CD4-positive, alpha-beta T cell (primary cell): ENCODE measurements around the gene PCSK4. TPM values are rescaled to one million over a fixed set of nuclear protein-coding genes. Genes with fewer than 3 reads are reported as not detected.

Experiments used
- ATAC-seq: fragments of 200-7000 bp; cut with Tn5 transposase; one replicate; pipeline ENCODE4 v1.10.0; 2022; ENCODE audit warnings: mild to moderate bottlenecking; ENCODE audit not compliant: poor library complexity
- CTCF ChIA-PET: fragments of 350-600 bp; sonication (Branson Sonifier 250); formaldehyde crosslinking; loops from one replicate; lab custom pipeline; 2021; ENCODE audit warnings: antibody characterized with exemption, inconsistent platforms; lab: Charles Lee
- POLR2A ChIA-PET: fragments of 350-600 bp; sonication (Branson Sonifier 250); formaldehyde crosslinking; loops from one replicate; lab custom pipeline; 2021; ENCODE audit warnings: antibody characterized with exemption, inconsistent platforms; lab: Charles Lee
- DNase-seq, 14 experiments: peaks; one replicate each; pipeline ENCODE4 v3.0.0-alpha.2; 2013 to 2020; ENCODE audit warnings: mixed read lengths in 2 of 14
- H3K27ac ChIP-seq, 2 donors: one replicate each; pipeline versions ENCODE4 v1.5.1 to v1.7.0; 2013; ENCODE audit warnings: low read length in 2 of 2, low read depth in 1 of 2, mild to moderate bottlenecking in 1 of 2
- H3K27me3 ChIP-seq, 2 experiments: 1 replicate in 1 of 2; 2 replicates in 1 of 2; pipeline versions ENCODE4 v1.6.1 to v1.7.0; 2013; ENCODE audit warnings: low read length in 2 of 2, control low read depth in 1 of 2, mild to moderate bottlenecking in 1 of 2, moderate library complexity in 1 of 2; ENCODE audit not compliant: insufficient read depth in 2 of 2, control insufficient read depth in 1 of 2
- H3K36me3 ChIP-seq: one replicate; pipeline ENCODE4 v1.6.1; 2013; ENCODE audit warnings: low read length, control low read depth; ENCODE audit not compliant: insufficient read depth
- H3K4me1 ChIP-seq: one replicate; pipeline ENCODE4 v1.6.1; 2013; ENCODE audit warnings: low read length, control low read depth; ENCODE audit not compliant: insufficient read depth
- H3K4me3 ChIP-seq: one replicate; pipeline ENCODE4 v1.5.1; 2013; ENCODE audit warnings: mild to moderate bottlenecking, low read length, moderate library complexity
- H3K9me3 ChIP-seq, 2 experiments: 1 replicate in 1 of 2; 2 replicates in 1 of 2; pipeline versions ENCODE4 v1.6.1 to v1.7.0; 2013; ENCODE audit warnings: low read length in 2 of 2, mild to moderate bottlenecking in 2 of 2, control low read depth in 1 of 2, moderate library complexity in 1 of 2; ENCODE audit not compliant: control insufficient read depth in 1 of 2, insufficient read depth in 1 of 2
- H3K27ac Mint-ChIP-seq: one replicate; pipeline ENCODE4 v1.8.0; 2020; ENCODE audit warnings: mixed read lengths
- H3K27me3 Mint-ChIP-seq: one replicate; pipeline ENCODE4 v1.8.0; 2021; ENCODE audit warnings: mixed read lengths
- H3K36me3 Mint-ChIP-seq: one replicate; pipeline ENCODE4 v1.8.0; 2021; ENCODE audit warnings: low read depth, mixed read lengths
- H3K4me1 Mint-ChIP-seq: one replicate; pipeline ENCODE4 v1.8.0; 2021; ENCODE audit warnings: low read depth, mixed read lengths
- H3K4me3 Mint-ChIP-seq: one replicate; pipeline ENCODE4 v1.8.0; 2020; ENCODE audit warnings: mild to moderate bottlenecking, mixed read lengths
- H3K9me3 Mint-ChIP-seq: one replicate; pipeline ENCODE4 v1.8.0; 2020; ENCODE audit warnings: mixed read lengths
- intact Hi-C, 2 experiments: fragments of 100-400 bp; cut with DNase I in 1 of 2; cut with micrococcal nuclease in 1 of 2; formaldehyde crosslinking; loops; one replicate each; pipeline versions ENCODE4 v1.15.1 to v1.9.0; 2023 to 2025; cut with DNase I, micrococcal nuclease
- total RNA-seq, 174 experiments: library from RNA in 2 of 174; stranded (reverse) in 2 of 174; gene quantifications; one replicate each; pipeline ENCODE4 v1.2.3 and lab custom pipeline; 2021 to 2026
- TF ChIP-seq, protein P1 (sequence below): fragments of 200-600 bp; IDR thresholded peaks from one replicate; pipeline ENCODE4 v1.8.0; 2022; ENCODE audit warnings: antibody characterized with exemption, mild to moderate bottlenecking

PCSK4 gene
- total RNA-seq, 2 experiments from 2014 or later, result 4.2 to 5.2 TPM

DNA sequence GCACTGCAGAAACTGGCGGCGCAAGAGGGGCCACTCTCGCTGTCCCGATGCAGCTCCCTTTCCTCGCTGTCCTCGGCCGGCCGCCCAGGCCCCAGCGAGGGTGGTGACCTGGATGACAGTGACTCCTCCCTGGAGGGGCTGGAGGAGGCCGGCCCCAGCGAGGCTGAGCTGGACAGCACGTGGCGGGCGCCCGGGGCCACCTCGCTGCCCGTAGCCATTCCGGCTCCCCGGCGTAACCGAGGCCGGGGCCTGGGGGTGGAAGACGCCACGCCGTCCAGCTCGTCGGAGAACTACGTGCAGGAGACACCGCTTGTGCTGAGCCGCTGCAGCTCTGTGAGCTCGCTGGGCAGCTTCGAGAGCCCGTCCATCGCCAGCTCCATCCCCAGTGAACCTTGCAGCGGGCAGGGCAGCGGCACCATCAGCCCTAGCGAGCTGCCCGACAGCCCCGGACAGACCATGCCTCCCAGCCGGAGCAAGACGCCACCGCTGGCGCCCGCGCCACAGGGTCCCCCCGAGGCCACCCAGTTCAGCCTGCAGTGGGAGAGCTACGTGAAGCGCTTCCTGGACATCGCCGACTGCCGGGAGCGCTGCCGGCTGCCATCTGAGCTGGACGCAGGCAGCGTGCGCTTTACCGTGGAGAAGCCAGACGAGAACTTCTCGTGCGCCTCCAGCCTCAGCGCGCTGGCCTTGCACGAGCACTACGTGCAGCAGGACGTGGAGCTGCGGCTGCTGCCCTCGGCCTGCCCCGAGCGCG, 23.5 kb downstream of the PCSK4 start:
- no peak for ATAC-seq
- no peak for DNase-seq
- H3K27ac ChIP-seq, result no peak overlapping the region
- no peak overlapping the region for H3K4me3 Mint-ChIP-seq
- H3K4me1 ChIP-seq, result peaks cover 54% of the 10 kb centered on the region
- H3K36me3 ChIP-seq, result no peaks in the 10 kb centered on the region
- no peaks in the 10 kb centered on the region for H3K9me3 Mint-ChIP-seq
- intact Hi-C loops, result loop anchor here in 1 of 2 experiments (1.0 kb wide), 1 partner anchor 27 kb away; no protein-coding TSS in a partner anchor
- H3K9me3 ChIP-seq, result peaks cover 0 to 16% of the 10 kb centered on the region in 2 experiments
- no peak overlapping the region for H3K4me3 ChIP-seq
- peaks cover 3% of the 10 kb centered on the region for H3K4me1 Mint-ChIP-seq
- no peak overlapping the region for H3K27ac Mint-ChIP-seq
- ChIA-PET POLR2A (interaction anchor here (0.8 to 1.3 kb wide), 5 partner anchors 9 to 197 kb away, joined by 3 to 5 read pairs (median 3); partner anchors contain the start of gene CIRBP), CTCF (no interaction called here)
- H3K36me3 Mint-ChIP-seq, result no peaks in the 10 kb centered on the region
- TF ChIP-seq, protein P1, sequence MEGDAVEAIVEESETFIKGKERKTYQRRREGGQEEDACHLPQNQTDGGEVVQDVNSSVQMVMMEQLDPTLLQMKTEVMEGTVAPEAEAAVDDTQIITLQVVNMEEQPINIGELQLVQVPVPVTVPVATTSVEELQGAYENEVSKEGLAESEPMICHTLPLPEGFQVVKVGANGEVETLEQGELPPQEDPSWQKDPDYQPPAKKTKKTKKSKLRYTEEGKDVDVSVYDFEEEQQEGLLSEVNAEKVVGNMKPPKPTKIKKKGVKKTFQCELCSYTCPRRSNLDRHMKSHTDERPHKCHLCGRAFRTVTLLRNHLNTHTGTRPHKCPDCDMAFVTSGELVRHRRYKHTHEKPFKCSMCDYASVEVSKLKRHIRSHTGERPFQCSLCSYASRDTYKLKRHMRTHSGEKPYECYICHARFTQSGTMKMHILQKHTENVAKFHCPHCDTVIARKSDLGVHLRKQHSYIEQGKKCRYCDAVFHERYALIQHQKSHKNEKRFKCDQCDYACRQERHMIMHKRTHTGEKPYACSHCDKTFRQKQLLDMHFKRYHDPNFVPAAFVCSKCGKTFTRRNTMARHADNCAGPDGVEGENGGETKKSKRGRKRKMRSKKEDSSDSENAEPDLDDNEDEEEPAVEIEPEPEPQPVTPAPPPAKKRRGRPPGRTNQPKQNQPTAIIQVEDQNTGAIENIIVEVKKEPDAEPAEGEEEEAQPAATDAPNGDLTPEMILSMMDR, result no peak
- no peaks in the 10 kb centered on the region for H3K27me3 Mint-ChIP-seq
- peaks cover 13 to 25% of the 10 kb centered on the region in 2 experiments for H3K27me3 ChIP-seq

DNA sequence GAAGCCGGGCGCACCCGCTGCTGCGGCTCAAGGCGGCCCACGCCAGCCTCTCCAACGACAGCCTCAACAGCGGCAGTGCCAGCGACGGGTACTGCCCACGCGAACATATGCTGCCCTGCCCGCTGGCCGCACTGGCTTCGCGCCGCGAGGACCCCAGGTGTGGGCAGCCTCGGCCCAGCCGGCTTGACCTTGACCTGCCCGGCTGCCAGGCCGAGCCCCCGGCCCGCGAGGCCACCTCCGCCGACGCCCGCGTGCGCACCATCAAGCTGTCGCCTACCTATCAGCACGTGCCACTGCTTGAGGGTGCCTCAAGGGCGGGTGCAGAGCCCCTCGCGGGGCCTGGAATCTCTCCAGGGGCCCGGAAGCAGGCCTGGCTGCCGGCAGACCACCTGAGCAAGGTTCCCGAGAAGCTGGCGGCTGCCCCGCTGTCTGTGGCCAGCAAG, 24.1 kb downstream of the PCSK4 start:
- H3K9me3 Mint-ChIP-seq, result no peaks in the 10 kb centered on the region
- H3K36me3 Mint-ChIP-seq, result no peaks in the 10 kb centered on the region
- Histone ChIP-seq H3K4me3 (no peak overlapping the region), H3K27ac (no peak overlapping the region), H3K4me1 (peaks cover 48% of the 10 kb centered on the region), H3K9me3 (peaks cover 0 to 15% of the 10 kb centered on the region in 2 experiments), H3K27me3 (peaks cover 13 to 25% of the 10 kb centered on the region in 2 experiments), H3K36me3 (no peaks in the 10 kb centered on the region)
- intact Hi-C loops, result no loop called here
- ChIA-PET CTCF (interaction anchor here (0.9 to 1.3 kb wide), 2 partner anchors 10 to 21 kb away, joined by 3 to 4 read pairs; no protein-coding TSS in a partner anchor), POLR2A (interaction anchor here (0.7 to 1.2 kb wide), 4 partner anchors 8 to 23 kb away, joined by 3 to 5 read pairs (median 3); no protein-coding TSS in a partner anchor)
- TF ChIP-seq, protein P1, result peak; percentile 3
- ATAC-seq, result no peak
- H3K27me3 Mint-ChIP-seq, result no peaks in the 10 kb centered on the region
- no peak overlapping the region for H3K27ac Mint-ChIP-seq
- no peak overlapping the region for H3K4me3 Mint-ChIP-seq
- no peak for DNase-seq
- H3K4me1 Mint-ChIP-seq, result no peaks in the 10 kb centered on the region

DNA sequence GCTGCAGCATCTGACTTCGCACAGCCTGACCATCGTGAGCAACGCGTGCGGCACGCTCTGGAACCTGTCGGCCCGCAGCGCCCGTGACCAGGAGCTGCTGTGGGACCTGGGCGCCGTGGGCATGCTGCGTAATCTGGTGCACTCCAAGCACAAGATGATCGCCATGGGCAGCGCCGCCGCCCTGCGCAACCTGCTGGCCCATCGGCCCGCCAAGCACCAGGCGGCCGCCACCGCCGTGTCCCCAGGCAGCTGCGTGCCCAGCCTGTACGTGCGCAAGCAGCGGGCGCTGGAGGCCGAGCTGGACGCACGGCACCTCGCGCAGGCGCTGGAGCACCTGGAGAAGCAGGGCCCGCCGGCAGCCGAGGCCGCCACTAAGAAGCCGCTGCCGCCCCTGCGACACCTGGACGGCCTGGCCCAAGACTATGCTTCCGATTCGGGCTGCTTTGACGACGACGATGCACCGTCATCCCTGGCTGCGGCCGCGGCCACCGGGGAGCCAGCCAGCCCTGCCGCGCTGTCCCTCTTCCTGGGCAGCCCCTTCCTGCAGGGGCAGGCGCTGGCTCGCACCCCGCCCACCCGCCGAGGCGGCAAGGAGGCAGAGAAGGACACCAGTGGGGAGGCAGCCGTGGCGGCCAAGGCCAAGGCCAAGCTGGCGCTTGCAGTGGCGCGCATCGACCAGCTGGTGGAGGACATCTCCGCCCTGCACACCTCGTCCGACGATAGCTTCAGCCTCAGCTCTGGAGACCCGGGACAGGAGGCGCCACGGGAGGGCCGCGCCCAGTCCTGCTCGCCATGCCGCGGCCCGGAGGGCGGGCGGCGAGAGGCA, 24.7 kb downstream of the PCSK4 start:
- Mint-ChIP-seq H3K27ac (no peak overlapping the region), H3K36me3 (no peaks in the 10 kb centered on the region), H3K4me3 (no peak overlapping the region), H3K9me3 (no peaks in the 10 kb centered on the region), H3K4me1 (no peaks in the 10 kb centered on the region), H3K27me3 (no peaks in the 10 kb centered on the region)
- CTCF ChIA-PET, result interaction anchor here (0.9 to 1.3 kb wide), 2 partner anchors 10 to 20 kb away, joined by 3 to 4 read pairs; no protein-coding TSS in a partner anchor
- TF ChIP-seq, protein P1, result peak; percentile 24
- peaks cover 42% of the 10 kb centered on the region for H3K4me1 ChIP-seq
- POLR2A ChIA-PET, result interaction anchor here (0.7 to 1.2 kb wide), 2 partner anchors 8 to 22 kb away, joined by 3 read pairs; no protein-coding TSS in a partner anchor
- no peaks in the 10 kb centered on the region for H3K36me3 ChIP-seq
- no peak overlapping the region for H3K4me3 ChIP-seq
- H3K9me3 ChIP-seq, result peaks cover 0 to 11% of the 10 kb centered on the region in 2 experiments
- intact Hi-C loops, result no loop called here
- DNase-seq (peak in 5 of 14 experiments; percentile 38 to 65 (median 41)), ATAC-seq (no peak)
- peaks cover 13 to 25% of the 10 kb centered on the region in 2 experiments for H3K27me3 ChIP-seq
- H3K27ac ChIP-seq, result no peak overlapping the region
